Astrocyte of the cerebellum (primary cell): ENCODE measurements around the gene POLR2C.

Experiments used
- DNase-seq: peaks from one replicate; pipeline ENCODE4 v3.0.0-alpha.2; 2011; ENCODE audit warnings: low read depth
- H3K4me3 ChIP-seq: 2 replicates; pipeline ENCODE4 v1.5.1; 2011; ENCODE audit warnings: mild to moderate bottlenecking, low read depth, low read length, moderate library complexity
- in situ Hi-C: cut with HindIII; loops from 2 replicates; pipeline ENCODE4 v1.10.0; 2017; ENCODE audit warnings: low sequenced_read_pairs
- TF ChIP-seq, protein P1 (sequence below): IDR thresholded peaks from 2 replicates; pipeline ENCODE4 v1.5.1; 2012; ENCODE audit warnings: low read length, low read depth, moderate library complexity, mild to moderate bottlenecking; ENCODE audit errors: missing control alignments

Gene POLR2C

DNA sequence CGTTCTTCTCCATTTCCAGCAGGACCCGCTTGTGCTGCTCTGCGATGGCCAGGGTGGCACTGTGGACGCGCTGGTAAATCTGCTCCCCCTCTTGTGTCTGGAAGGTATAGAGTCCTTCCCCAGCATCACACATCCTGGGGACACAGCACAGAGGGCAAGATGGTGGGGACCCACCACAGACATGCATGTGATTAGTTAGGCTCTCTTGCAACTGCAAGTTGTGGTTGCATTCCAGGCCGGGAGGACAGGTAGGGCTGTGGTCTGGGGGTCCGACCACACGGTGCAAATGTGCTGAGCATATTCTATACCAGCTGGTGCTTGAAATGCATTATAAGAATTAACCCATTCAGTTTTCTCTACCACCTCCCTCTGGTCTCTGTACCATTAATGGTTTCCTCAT is 11.4 kb downstream of the POLR2C start:
- no peak overlapping the region for H3K4me3 ChIP-seq
- in situ Hi-C loops, result no loop called here
- TF ChIP-seq, protein P1, sequence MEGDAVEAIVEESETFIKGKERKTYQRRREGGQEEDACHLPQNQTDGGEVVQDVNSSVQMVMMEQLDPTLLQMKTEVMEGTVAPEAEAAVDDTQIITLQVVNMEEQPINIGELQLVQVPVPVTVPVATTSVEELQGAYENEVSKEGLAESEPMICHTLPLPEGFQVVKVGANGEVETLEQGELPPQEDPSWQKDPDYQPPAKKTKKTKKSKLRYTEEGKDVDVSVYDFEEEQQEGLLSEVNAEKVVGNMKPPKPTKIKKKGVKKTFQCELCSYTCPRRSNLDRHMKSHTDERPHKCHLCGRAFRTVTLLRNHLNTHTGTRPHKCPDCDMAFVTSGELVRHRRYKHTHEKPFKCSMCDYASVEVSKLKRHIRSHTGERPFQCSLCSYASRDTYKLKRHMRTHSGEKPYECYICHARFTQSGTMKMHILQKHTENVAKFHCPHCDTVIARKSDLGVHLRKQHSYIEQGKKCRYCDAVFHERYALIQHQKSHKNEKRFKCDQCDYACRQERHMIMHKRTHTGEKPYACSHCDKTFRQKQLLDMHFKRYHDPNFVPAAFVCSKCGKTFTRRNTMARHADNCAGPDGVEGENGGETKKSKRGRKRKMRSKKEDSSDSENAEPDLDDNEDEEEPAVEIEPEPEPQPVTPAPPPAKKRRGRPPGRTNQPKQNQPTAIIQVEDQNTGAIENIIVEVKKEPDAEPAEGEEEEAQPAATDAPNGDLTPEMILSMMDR, result no peak
- no peak for DNase-seq

DNA sequence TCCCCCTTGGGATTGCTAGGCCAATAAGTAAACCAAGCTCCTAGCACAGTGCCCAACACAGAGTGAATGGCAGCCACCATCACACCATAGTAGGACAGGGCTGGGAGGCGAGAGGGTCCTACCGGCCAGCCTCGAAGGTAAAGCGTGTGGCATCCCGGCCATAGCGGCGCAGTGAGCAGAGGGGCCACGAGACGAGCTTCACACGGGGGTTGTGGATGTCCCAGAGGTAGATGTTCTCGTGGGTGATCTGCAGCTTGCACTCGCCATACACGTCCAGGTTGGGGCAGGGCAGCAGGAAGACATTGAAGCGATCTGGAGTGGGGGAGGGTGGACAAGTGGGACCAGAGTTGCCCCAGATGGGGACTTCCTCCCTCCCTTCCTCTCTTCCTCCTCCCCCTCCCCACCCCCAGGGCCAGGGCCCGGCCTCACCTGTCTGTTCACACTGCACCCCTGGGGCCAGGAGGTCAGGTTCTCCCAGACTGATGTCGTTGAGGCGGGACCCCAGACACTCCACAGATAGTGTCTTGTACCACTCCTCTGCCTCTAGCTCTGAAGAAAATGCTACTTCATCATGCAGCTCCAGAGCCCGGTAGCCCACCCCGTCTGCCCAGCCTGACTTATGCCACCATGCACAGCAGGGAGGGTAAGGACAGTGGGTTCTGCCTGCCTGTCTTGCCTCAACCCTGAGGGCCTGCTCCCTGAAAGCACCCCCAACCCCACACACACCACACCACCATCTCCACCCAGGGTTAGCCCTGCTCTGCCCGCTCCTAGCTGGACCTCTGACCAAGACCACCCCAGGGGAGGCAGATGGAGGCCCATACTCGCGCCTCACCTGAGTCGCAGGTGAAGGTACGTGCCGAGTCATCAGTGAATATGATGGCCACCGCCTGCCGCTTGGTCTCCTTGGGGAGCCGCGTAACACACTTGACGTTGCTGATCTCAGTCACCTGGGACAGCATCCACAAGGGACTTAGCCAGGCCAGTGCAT is 12.5 kb downstream of the POLR2C start:
- TF ChIP-seq, protein P1, result no peak
- DNase-seq, result no peak
- in situ Hi-C loops, result no loop called here
- H3K4me3 ChIP-seq, result no peak overlapping the region

DNA sequence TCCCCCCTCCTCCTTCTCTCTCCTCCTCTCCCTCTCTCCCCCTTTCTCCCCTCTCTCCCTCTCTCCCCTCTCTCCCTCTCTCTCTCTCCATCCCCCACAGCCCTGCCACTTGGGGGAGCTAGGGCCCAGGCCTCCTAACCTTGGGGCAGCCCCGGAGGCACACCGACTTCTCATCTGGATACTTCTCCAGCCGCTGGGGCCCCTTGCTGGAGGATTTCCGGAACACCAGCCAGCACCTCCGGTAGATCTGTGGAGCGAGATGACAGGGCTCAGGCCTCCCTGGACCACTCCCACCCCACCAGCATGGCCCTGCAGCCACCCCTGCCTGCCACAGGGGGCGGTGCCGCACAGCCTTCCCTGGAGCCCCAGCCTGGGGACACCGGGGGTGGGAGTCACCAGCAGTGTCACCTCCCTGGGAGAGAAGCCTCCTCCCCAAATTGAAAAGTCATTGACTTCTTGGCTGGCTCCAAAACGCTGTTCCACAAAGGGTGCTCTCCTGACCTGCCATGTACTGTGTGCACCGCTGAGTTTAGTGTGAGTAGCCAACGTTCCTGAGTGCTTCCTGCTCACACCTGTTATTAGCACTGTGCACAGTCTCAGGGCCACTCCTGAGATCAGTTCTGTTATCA is 13.3 kb downstream of the POLR2C start:
- TF ChIP-seq, protein P1, result peak; percentile 78
- DNase-seq, result no peak
- in situ Hi-C loops, result no loop called here
- H3K4me3 ChIP-seq, result no peak overlapping the region

DNA sequence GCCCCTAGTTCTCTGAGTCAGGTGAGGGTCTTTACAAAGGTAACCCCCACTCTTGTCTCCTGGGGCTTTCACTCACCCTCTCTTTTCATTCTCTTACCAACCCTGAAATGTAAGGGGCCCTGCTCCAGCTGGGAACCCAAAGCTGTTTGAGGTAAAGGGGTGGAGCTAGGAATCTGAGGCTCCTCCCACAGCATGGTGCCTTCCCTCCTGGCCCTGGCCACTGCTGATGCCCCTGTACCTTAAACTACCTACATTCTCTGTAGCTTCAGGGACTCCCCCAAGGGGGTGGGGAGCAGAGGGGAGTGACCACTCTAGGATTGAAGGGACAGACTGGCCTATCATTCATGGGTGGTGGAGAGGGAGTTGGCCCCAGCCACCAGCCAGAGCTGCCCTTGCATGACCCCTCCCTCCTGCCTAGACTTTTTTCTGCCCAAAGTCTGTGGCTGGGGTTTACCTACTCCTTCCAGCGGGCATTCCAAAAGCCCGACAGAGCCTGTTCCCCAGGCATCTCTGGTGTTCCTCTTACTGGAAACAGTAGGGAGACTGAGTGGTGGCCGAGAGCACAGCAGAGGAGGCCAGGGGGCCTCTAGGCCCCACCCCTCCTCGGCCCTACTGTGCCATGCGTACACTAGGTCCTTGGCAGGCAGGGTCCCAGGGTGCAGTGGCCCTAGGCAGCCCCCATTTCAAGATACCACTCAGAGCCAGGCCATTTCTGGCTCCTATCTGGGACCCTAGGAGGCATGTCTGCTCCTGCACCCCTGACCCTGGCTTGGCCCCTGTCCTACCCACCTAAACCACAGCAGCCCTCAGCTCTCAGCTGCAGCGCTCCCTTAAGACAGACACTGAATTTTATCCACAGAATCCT is 14.3 kb downstream of the POLR2C start:
- in situ Hi-C loops, result no loop called here
- no peak overlapping the region for H3K4me3 ChIP-seq
- peak; percentile 27 for DNase-seq
- TF ChIP-seq, protein P1, result no peak

DNA sequence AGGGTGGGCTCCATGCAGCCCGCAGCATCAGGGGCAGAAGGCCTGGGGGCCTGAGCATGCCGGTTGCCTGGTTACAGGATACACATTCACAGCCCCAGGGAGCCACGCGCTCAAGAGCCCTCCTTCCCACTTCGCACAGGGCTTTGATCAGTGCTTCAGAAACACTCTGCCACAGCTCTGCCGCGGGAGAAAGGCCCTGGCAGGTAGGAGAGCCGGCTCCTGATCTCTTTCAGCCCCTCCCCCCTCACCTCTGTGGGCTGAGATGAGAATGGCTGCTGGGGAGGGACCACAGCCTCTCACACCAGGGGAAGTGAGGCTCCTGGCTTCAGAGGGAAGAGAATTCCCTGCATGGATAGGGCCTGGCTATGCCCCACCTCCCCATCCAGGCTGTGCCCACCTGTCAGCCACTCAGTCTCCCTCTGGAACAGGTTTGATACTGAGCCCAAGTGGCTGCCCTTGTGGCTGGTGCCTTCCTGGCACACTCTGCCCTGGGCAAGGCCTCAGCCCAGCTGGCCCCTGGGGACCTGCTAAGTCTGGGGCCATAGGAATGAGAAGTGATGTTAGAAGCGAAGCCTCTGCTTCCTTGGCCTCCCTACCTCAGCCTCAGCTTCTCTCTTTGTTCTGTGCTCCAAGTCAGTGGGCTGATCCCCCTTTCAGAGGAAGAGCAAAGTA is 15.2 kb downstream of the POLR2C start:
- no peak overlapping the region for H3K4me3 ChIP-seq
- in situ Hi-C loops, result no loop called here
- no peak for DNase-seq
- TF ChIP-seq, protein P1, result no peak
